ENCODE results near the gene ZMIZ1.

GRCh38 chr10:79275105-79275430, 206.3 kb downstream of the ZMIZ1 start:
- TF ChIP-seq POLR2A (IDR thresholded peaks at IDR 0.05) (no peak), CTCF (IDR thresholded peaks at IDR 0.05) (no peak)
